Mucosa of gallbladder (tissue), 1 donor: ENCODE results near the gene MVK. TPM values are rescaled to one million over a fixed set of nuclear protein-coding genes. Genes with fewer than 3 reads are reported as not detected.

Source experiments
- DNase-seq: peaks from one replicate; pipeline ENCODE4 v3.0.0-alpha.2; 2020; ENCODE audit warnings: low spot score
- total RNA-seq: library from RNA; stranded (reverse); gene quantifications from one replicate; pipeline ENCODE4 v1.2.1, GENCODE V29; 2021
- donor health status: DM: no; HTN: no; CAD: no.

MVK gene
- 40.5 TPM for total RNA-seq

DNA sequence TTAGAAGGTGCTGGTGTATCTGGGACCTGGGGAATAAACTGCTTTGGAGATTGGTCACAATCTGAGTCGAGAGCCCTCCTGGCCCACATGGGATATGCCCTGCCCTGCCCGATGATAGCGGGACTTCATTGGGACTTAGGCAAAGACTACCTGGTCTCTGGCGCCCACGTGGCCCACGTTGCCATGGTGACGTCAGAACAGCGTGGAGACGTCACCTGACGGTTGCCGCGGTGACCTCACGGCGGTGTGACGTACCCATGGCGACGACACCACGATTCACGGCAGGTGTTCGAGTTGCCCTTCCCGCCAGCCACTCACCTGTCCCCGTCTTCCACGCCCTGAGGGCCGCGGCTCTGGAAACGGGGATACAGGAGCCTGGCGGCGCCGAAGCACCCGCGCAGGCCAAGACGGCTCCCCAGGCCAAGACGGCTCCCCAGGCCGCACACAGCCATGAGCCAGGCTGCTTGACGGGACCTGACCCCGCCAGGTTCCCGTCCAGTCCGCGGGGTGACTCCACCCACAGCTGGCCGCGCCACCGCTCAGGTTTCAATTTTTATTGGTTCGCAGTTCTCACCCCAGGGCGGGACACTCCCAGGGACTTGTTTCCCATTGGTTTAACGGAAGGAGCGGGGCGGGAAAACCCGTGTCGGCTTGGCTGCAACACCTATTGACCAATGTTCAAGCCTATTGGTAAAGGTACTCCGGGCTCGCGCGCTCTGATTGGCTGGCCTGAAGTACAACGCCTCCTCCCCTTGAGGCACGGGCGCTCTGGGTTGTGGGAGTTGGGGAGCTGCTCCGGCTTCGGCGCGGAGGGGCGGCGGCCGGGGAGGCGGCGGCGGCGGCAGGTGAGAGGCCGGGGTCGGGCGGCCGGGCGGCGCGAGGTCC is at the start of gene MVK, which contains the start of gene MMAB:
Gene MVK, plus strand, starts transcription at position 766 of the 885 bp plus-strand sequence. CDS start 1,029 bp downstream, outside the sequence.
Gene MMAB, minus strand, starts transcription at position 476 of the 885 bp plus-strand sequence. Its CDS starts 24 bp downstream, at position 452.
- peak; percentile 100 for DNase-seq

DNA sequence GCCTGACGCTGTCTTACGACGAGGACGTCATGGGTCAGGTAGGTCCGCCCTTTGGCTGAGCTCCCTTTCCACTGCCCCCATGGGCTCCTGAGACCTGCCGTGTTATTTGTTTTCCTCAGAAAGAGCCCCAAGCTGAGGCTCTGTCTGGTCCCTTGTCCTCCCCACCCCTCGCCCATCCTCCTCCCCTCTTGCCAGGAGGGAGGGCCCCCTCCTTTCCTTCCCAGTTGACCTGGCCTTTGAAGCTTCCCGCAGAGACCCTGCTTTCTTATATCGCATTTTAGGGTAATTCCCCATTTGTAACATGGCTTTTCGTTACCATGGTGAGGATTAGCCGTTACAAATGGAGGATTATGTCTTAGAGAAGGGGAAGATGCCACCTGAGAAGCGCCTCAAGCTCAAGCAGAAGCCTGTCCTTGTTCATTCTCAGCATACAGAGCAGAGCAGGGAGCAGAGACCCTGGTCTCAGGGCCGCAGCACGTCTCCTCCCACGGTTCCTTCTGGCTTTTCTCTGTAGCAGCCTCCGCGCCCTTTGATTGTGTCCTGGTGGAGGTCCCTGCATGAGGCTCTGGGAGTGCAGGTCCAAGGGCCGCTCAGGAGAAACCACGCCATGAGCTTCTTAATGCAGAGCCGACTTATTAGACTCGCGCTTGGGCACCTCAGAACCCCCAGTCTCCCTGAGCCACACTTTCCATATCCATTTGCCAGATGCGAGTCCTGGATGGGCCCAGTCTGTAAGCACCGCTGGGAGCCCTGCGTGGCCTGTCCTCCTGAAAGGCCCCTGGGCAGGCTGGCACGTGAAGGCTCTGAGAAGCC is 48.9 kb upstream of the MVK start:
- DNase-seq: no peak

DNA sequence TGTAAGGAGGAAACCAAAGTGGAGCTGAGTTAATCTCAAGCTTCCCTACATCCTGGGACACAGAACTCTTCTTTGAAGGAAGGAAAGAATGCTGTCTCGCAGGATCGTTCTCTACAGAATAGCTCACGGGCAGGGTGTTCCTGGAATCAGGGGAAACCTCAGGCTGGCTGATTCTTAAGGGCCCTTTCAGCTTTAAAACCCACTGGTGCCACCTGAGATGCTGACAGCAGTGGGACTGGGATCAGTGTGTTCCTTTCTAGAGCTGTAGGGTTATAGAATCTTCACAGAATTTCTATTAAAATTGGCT is 48.4 kb upstream of the MVK start:
- no peak for DNase-seq

DNA sequence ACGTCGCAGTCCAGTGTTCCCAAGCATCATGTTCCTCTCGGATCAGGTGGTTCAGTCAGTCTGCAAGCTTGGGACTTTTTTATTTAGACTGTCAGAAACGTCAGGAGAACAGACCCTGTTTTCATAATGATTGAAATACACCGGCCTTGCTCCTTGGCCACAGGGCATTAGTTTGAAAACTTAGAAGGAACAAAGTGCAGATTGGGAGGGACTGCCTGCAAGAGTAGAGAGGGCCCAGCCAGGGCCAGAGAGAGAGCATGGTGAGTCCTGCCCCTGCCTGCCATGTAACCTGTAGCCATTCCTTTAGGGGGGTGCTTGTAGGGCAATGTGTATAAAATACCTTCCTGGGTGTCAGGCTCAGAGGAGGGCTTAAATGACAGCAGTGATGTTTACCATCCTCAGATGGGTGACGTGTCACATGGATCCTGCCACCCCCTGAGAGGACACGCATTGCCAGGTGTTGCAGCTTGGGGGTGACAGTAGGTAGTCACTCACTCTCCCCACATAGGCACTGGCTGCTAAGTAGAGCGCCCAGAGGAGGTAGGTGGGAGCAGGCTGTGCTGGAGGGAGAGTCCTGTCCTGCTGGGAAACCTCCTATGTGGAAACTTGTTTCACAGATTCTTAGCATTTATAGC is 46.0 kb upstream of the MVK start:
- no peak for DNase-seq

DNA sequence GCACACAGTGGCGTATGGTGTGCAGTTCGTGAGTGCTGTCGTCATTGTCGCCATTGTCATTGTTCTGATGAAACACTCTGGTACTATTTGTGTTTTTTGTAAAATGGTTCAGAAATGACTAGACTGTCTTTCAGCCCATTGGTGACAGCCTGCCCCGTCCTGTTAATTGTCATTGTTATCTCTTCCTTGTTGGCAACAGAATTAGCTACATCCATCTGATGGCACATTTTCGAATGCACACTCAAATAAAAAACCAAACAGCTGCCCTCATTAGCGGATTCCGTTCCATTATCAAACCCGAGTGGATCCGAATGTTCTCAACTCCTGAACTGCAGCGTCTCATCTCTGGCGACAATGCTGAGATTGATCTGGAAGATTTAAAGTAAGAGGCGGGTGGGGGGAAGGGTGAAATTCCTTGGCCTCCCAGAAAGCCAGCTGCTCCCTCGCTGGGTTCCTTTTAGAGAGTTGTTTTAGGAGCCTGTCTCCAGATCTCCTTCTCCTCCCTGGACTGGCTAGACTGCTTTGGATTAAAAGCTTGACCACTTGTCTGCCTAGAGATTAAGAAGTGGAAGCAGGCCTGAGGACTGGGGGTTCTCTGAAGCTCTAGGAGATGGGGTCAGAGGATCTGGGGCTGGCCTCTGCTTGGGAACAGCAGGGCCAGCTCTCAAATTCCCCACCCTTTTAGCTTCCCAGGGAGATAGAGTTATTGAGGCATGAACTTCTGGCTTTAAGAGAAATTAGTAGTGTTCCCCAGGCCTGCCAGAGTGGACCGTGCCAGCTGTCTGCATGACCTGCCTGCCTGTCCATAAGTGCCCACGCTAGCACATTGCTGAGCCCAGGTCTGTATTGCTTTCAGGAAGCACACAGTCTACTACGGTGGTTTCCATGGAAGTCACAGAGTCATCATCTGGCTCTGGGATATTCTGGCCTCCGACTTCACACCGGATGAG is 43.6 kb upstream of the MVK start:
- DNase-seq: no peak

DNA sequence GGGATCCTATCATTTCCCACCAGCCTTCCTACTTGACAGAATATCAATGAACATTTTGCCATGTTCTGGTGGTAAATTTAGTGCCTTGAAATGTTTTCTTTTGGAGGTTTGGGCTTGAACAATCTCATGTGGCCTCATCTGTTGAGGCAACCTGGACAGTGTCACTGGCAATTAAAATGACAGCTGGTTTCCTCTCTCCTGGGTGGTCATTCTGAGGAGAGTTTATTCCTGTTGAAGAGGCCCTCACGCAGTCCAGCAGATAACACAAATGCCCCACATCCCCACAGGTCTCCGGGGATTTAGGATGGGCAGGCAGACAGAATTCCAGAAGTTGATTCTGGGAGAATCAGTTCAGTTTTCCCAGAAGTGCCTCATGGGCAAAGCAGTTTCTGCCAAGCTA is 42.2 kb upstream of the MVK start:
- DNase-seq: no peak

DNA sequence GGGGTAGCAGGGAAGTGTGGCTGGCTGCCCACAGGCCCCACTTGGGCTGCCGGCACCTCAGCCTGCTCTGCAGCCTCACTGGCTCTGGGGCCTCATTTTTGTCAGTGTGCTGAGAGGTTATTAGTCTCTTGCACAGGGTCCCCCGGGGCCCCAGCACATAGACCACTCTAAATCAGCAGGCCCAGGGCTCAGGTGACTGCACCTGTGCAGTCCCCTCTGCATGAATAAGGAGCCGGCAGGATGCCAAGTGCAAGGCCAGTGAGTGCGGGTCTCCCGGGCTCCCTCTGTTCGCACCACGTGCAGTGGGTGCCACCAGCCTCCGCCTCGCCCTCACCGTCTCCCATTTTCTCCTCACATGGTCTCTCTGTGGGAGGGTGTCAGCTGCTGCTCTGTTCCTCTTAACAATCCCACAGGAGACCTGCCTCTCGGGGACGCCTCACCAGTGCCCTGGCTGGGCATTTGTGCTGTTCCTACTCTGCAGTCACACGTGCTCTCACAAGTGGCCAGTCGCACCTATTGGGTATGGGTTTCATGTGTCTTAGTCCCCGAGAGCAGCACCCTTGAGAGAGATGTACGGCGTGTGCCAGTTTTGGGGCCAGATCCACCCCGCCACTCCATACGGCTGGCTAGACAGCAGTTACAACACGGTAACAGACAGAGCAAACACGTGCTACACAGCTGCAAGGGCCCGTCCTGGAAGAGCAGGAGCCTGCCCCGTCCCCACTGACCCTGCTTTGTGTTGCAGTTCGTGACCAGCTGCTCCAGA is 40.7 kb upstream of the MVK start:
- no peak for DNase-seq

DNA sequence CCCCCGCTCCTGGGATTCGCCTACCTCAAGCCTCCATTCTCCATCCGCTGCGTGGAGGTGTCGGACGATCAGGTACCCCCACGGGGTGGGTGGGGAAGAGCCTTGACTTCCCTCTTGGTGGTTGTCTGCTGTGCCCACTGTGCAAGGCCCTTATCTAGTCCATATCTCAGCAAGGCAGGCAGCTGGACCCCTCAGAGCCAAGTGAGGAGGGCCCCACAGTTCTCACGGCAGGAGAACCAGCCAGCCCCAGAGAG is 40.2 kb upstream of the MVK start:
- no peak for DNase-seq

DNA sequence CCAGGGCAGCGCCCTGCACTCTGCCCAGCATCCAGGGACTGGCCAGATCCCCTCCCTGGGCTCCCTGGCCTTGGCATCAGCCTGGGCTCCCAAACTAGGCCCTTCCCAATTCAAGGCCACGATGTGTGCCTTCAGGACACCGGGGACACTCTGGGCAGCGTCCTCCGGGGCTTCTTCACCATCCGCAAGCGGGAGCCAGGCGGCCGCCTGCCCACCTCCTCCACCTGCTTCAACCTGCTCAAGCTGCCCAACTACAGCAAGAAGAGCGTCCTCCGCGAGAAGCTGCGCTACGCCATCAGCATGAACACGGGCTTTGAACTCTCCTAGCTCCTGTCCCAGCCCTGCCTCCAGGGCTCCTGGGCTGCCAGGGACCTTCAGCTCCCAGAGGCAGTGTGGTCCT is 39.1 kb upstream of the MVK start:
- no peak for DNase-seq

DNA sequence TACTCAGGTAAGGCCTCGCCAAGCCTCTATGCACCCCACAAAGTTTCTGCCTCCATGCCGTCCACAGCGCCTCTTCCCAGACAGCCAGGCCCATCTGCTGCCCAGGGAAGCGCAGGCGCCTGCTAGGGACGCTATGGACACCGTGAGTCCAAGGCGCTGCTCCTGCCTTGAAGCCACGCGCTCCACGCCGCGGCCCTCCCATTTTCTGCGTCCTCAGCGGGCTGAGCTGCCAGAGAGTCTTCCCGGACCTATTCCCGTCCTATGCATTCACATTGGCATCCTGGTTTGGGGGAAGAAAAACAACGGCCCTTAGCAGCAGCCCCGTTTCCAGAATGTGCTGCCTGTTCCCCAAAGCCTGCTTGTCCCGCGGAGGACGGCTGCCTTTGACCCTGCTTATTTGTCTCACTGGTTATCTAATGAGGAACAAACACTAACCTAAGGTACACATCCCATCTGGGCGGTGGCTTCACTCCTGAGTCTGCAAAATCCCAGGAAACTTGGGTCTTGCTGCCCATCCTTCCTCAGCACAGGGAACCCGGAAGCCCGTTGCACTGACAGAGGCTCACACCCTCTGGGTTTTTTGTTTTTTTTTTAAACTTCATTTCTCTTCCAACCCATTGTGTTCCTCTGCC is 38.2 kb upstream of the MVK start:
- no peak for DNase-seq

DNA sequence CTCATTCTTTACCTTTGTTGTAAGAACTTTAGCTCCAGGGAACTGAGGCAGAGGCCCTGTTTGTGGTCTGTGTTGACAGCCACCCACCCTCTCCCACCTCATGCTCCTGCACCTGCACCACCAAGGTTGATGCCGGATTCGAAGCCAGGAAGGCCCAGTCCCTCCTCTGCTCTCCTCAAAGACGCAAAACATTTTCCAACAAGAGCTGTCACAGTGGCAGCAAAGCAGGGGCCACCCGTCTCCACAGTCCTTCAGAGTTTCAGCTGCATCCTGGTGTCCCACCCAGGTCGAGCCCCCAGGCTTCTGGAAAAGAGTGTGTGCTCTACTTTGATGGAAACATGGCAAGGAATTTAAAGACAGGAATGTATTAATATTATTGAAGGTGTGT is 37.7 kb upstream of the MVK start:
- no peak for DNase-seq

DNA sequence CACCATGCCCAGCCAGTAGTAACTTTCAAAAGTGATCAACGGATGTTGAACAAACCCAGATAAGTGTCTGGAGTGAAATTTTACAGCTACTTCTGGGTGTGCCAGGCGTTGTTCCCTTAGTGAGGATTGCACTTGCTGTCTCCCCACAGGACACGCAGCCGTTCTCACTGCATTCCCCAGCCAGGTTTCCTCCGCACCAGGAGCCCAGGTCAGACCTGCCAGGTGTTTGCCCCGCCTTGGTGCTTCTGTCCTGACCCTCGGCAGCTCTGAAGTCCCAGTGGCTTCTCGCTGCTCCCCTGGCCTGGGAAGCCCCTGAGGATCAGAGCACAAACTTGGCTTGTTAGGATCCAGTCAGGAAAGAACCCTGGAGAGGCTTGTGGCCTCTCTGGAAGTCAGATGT is 36.5 kb upstream of the MVK start:
- DNase-seq: no peak

DNA sequence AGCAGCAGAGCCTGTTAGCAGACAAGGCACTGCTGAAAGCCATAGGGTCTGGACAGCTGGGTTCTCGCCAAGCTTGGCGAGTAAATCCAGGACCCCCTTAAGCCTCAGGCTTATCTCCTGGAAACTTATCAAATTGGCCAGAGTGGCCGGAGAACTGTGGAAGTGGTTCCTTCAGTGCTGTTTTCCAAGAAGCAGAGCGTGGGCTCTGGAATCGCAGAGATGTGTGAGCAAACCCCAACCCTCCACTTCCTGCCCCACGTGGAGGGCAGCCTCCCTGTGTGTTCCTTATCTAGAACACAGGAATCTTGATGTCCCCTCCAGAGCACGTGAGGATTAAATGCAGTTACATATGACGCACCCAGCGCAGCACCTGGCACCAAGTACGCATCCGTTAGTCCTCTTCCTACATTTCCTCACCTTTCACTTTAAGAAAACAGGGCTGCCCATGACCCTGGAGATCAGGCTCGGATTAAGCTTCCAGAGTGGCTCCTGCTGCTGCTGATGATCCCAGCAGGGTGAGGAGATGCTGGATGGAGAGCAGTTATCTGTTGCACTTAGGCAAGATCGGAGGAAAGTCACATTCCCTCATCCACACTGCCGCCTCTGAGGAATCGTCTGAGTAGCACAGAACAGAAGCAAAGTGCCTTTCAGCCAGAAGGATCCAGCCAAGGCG is 35.3 kb upstream of the MVK start:
- no peak for DNase-seq

DNA sequence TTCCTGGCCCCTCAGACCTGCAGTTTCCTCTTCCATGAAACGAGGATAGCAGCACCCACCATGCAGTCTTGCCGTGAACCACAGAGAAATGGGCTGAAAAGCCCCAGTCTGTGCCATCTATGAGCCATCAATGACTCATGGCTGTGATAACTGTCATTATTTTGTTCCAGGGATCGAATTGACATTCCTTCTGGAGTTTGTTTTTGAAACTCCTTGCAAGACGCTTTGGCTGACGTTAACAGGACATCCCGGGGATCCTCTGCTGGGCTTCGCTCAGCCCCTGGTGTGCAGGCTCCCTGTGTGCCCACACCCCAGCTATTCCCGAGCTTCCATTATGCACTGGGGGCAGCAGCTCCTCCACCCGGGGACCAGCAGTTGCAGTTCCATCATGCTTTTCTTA is 34.1 kb upstream of the MVK start:
- no peak for DNase-seq

DNA sequence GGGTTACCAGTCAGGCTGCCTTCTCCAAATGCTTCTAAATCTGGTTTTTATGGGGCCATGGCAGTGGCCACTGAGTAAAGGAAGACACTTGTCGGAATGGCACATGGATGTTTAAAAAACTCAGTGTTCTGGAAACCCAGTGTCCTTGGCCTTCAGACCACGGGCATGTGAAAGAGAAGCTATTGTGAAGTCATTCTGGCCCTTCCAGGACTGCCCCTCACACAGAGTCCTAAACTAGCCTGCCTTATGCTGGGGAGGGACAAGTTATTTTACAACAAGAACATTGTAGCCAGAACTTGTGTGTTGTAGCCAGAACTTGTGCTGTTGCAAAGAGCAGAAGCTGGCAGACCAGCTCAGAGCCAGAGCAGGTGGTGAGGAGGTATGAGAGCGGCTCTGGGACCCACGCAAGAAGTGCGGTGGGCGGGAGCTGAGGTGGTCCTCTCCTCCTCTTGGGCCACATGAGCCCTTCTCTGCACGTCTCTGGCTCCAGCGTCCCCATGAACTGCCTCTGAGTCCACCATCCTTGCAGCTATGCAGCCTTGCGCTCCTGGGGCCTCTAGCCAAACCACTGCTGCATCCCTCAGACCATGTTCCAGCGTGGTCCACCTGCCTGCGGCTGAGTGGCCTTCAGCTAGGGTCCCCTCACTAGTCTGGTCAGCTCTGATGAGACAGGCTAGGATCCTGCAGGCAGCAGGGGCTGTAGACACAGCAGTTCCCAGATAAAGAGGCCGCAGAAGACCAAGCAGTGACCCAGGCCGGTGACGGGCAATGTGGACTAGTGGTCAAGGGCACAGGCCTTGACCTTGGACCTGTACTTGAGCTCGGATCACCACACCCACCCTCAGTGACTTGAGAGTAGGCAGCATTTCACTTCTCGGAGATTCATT is 32.8 kb upstream of the MVK start:
- DNase-seq: no peak

DNA sequence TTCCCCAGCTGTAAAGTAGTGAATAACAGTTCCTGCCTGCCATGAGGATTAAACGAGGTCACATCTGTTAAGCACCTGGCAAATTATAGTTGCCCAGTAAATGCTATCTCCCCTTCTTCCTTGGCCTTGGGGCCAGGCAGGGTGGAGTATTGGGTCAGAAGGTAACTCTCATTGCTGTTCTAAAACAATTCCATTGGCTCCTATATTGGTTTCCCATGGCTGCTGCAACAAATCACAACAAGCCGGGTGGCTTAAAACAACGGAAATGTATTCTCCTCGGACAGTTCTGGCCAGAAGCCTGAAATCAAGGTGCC is 32.2 kb upstream of the MVK start:
- no peak for DNase-seq

DNA sequence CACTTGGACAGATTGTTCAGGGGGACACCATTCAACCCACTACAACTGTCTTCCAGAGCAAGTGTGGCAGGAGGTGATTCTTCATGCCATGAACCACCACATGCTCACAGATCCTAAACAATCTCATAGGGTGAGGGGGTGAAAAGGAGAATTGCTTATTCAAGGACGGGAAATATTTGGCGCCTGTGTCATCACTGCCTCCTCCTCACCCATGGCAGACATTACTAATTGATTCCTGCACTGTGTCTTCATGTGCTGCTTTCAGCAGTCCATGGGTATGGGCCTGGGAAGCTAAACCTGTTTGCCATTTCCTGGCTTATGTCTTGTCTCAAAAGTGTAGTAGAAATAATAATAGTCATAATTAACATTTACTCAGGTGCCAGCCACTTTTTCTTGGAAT is 31.6 kb upstream of the MVK start:
- DNase-seq: no peak

DNA sequence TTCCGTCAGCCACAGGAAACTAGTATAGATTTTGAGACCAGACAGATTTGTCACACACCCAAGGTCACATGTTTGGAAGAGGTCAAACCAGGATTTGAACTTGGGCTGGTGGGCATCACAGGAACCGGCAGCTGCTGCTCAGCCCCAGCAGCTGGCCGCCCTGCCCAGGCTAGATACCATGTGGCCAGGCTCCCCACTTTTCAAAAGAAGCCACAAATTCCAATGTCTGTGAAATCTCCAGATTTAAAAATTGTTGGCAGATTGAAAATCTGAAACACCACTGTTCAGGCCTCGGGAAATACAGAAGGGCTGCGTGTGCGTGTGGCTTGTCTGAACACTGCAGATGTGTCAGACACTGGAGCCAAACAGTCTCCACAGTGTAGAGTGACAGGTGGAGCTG is 30.7 kb upstream of the MVK start:
- no peak for DNase-seq

DNA sequence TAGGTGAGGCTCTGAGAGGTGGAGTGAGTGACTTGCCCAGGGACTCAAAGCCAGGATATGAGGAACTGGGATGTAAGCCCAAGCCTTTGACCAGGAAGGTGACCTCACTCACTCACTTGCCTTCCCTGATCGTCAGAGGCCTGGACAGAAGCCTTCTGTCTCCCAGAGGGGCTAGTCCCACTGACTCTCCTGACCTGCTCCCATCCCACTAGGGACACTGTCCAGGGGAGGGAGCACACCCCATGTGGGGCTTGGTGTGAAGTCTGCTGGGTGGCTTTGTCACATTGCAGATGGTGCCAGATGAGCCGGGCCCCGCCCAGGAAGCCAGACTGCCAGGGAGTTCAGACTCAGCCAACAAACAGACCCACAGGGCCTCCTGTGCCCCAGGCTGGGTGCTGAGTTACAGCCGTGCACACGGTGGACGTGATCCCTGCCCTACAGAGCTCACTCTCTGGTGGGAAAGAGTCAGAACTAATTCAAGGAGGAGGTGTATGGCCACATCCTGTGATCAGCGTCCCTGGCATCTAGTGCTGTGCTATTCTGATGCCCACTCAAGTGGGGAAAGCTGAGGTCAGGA is 28.6 kb upstream of the MVK start:
- no peak for DNase-seq
